Kidney (tissue), 14 donors: ENCODE data around the gene TCP10L. TPM values are rescaled to one million over a fixed set of nuclear protein-coding genes. Genes with fewer than 3 reads are reported as not detected.

Source experiments
- DNase-seq, 5 donors: peaks; one replicate each; pipeline ENCODE4 v3.0.0-alpha.2; 2013 to 2020
- FAIRE-seq: peaks from 2 replicates; lab custom pipeline; 2012; peaks lifted over from hg19 to GRCh38; lab: Jason Lieb, UNC
- H3K27ac ChIP-seq, 2 donors: one replicate each; pipeline ENCODE4 v1.7.0; 2013; ENCODE audit warnings: low read depth in 2 of 2, low read length in 2 of 2, inconsistent platforms in 1 of 2
- H3K27me3 ChIP-seq: one replicate; pipeline ENCODE4 v1.7.1; 2013; ENCODE audit warnings: low read length, inconsistent platforms; ENCODE audit not compliant: control insufficient read depth, insufficient read depth
- H3K36me3 ChIP-seq, 3 donors: one replicate each; pipeline versions ENCODE4 v1.7.0 to v1.7.1; 2013; ENCODE audit warnings: low read length in 3 of 3, control low read depth in 1 of 3, inconsistent platforms in 1 of 3; ENCODE audit not compliant: insufficient read depth in 3 of 3, control insufficient read depth in 2 of 3
- H3K4me1 ChIP-seq, 3 donors: one replicate each; pipeline versions ENCODE4 v1.7.0 to v1.7.1; 2013; ENCODE audit warnings: low read length in 3 of 3, inconsistent platforms in 1 of 3, low read depth in 1 of 3; ENCODE audit not compliant: control insufficient read depth in 2 of 3, insufficient read depth in 2 of 3
- H3K4me3 ChIP-seq, 3 donors: one replicate each; pipeline versions ENCODE4 v1.7.0 to v1.8.1; 2013; ENCODE audit warnings: low read length in 3 of 3, control low read depth in 1 of 3, inconsistent platforms in 1 of 3
- H3K9ac ChIP-seq, 3 donors: one replicate each; pipeline versions ENCODE4 v1.7.0 to v1.7.1; 2013; ENCODE audit warnings: low read length in 3 of 3, control low read depth in 1 of 3, inconsistent platforms in 1 of 3
- H3K9me3 ChIP-seq, 3 donors: one replicate each; pipeline versions ENCODE4 v1.7.0 to v1.7.1; 2013; ENCODE audit warnings: low read length in 3 of 3, control low read depth in 1 of 3, inconsistent platforms in 1 of 3; ENCODE audit not compliant: control insufficient read depth in 2 of 3, insufficient read depth in 1 of 3
- intact Hi-C: fragments of 100-400 bp; cut with DNase I; formaldehyde crosslinking; loops from one replicate; pipeline ENCODE4 v1.11.1; 2022
- polyA plus RNA-seq: library from polyadenylated mRNA; stranded (reverse); fragments of 350-450 nt; fragmentation: Illumina TruSeq; extraction: RNeasy Lipid Tissue Mini Kit (QIAGEN cat#74804); gene quantifications from one replicate; pipeline ENCODE4 v1.2.3, GENCODE V29; 2014; ENCODE audit warnings: low read depth, low replicate concordance; ENCODE audit not compliant: insufficient read depth
- total RNA-seq: library from RNA; stranded (reverse); fragmentation: NEBNext Ultra II Directional; extraction: Animal tissue kit (Norgen Biotek cat#: 25700); gene quantifications from one replicate; pipeline ENCODE4 v1.2.1, GENCODE V29; 2021
- TF ChIP-seq, protein P1 (sequence below): IDR thresholded peaks from 3 replicates; pipeline ENCODE4 v1.5.1; 2012; ENCODE audit warnings: mild to moderate bottlenecking, moderate library complexity, borderline replicate concordance; ENCODE audit not compliant: insufficient read depth; ENCODE audit errors: extremely low read depth
- donor health status: control.
- donor health status: control.
- donor health status: control.
- donor health status: control.
- donor health status: control.
- donor health status: DM: yes; HTN: yes; CAD: no.
- donor health status: Normal renal cell carcinoma (clear cell type).

The TCP10L gene
- total and polyA plus RNA-seq, 2 donors from 2014 or later, result 2.2 to 5.2 TPM

DNA sequence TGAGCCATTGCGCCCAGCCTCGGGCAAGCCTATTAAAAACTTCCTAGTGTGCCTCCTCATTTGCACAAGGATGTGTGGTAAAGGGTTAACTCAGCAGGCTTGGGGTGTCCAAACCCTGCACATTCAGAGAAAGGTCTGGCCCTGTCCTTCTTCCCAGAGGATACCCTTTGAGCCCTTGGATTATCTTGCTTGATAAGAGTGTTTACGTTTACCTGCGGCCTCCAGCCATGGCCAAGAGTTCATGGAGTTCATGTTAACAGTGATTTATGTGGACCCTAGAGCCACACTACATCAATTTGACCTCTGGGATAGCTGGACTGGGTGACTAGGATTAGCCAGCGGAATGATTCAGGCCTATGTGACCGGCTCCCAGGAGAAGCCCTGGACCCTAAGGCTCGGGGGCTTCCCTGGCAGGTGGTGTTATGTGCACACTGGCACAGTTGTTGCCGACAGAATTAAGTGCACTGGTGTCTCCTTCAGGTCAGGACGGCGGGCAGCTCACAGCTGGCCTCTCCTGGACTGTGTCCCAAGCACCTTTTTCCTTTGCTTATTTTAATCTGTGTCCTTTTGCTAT is 7.7 kb upstream of the TCP10L start:
- H3K4me1 ChIP-seq, result no peaks in the 10 kb centered on the region
- intact Hi-C loops, result loop anchor here (10.0 kb wide), 1 partner anchor 188 kb away; no protein-coding TSS in a partner anchor
- no peaks in the 10 kb centered on the region for H3K9me3 ChIP-seq
- FAIRE-seq (no peak), DNase-seq (no peak)
- no peaks in the 10 kb centered on the region for H3K36me3 ChIP-seq
- H3K27me3 ChIP-seq, result no peaks in the 10 kb centered on the region
- no peak overlapping the region for H3K4me3 ChIP-seq
- TF ChIP-seq, protein P1, sequence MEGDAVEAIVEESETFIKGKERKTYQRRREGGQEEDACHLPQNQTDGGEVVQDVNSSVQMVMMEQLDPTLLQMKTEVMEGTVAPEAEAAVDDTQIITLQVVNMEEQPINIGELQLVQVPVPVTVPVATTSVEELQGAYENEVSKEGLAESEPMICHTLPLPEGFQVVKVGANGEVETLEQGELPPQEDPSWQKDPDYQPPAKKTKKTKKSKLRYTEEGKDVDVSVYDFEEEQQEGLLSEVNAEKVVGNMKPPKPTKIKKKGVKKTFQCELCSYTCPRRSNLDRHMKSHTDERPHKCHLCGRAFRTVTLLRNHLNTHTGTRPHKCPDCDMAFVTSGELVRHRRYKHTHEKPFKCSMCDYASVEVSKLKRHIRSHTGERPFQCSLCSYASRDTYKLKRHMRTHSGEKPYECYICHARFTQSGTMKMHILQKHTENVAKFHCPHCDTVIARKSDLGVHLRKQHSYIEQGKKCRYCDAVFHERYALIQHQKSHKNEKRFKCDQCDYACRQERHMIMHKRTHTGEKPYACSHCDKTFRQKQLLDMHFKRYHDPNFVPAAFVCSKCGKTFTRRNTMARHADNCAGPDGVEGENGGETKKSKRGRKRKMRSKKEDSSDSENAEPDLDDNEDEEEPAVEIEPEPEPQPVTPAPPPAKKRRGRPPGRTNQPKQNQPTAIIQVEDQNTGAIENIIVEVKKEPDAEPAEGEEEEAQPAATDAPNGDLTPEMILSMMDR, result no peak
- H3K9ac ChIP-seq, result no peak overlapping the region
- no peak overlapping the region for H3K27ac ChIP-seq

DNA sequence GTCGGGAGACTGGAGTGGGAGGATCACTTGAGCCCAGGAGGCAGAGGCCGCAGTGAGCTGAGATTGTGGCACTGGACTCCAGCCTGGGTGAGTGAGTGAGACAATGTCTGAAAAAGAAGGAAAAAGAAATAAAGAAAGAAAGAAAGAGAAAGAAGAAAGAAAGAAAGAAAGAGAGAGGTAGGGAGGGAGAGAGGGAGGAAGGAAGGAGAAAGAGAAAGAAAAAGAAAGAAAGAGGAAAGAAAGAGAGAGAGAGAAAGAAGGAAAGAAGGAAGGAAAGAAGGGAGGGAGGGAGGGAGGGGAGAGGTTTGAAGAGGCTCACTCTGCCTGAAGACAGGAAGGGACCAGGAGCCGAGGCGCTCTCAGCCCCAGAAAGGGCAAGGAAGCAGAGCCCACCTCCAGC is 4.8 kb upstream of the TCP10L start:
- FAIRE-seq, result no peak
- intact Hi-C loops, result loop anchor here (10.0 kb wide), 1 partner anchor 185 kb away; no protein-coding TSS in a partner anchor
- no peaks in the 10 kb centered on the region for H3K9me3 ChIP-seq
- no peak for DNase-seq
- H3K4me1 ChIP-seq, result no peaks in the 10 kb centered on the region
- H3K4me3 ChIP-seq, result no peak overlapping the region
- no peak overlapping the region for H3K27ac ChIP-seq
- H3K27me3 ChIP-seq, result no peaks in the 10 kb centered on the region
- no peak overlapping the region for H3K9ac ChIP-seq
- H3K36me3 ChIP-seq, result no peaks in the 10 kb centered on the region
- TF ChIP-seq, protein P1, result no peak

DNA sequence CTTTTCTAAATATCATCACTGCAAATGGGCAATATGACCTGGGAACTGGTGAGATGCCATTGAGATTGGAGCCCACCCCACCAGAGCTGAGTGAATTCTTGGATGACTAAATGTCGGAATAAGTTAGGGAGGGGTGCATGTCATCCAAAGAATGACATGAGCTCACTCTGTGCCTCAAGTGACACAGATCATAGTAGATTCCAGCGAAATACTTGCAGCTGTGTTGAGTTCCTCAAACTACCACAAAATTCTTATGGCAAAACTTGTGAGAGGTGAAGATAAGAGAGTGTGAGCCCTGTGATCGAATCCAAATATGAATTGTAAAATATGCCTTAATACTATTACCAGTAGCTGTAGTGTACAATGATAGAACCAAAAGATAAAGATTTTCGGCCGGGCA is 2.3 kb upstream of the TCP10L start:
- TF ChIP-seq, protein P1, result no peak

DNA sequence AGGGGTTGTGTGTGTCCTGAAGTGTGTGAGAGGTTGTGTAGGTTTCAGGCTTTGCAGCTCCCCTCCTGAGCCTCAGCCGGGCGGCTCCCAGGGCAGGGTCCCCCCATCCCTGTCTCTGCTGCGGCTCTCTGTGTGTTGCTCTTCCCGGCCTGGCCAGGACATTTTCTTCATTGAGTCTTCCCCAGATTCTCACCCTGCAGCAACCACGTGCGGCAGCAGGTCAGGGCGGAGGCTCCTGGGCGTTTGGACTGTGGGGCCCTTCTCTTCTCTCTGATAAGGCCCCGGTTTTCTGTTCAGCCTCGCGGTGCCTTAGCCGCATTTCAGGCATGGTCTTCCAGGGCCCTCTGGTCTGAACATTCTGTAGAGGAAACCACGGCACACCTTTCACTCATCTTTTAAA is 1.8 kb upstream of the TCP10L start:
- H3K4me3 ChIP-seq, result no peak overlapping the region
- TF ChIP-seq, protein P1, result no peak
- H3K27ac ChIP-seq, result no peak overlapping the region
- no peak overlapping the region for H3K9ac ChIP-seq
- H3K4me1 ChIP-seq, result no peaks in the 10 kb centered on the region
- no peaks in the 10 kb centered on the region for H3K9me3 ChIP-seq
- no peak for DNase-seq
- H3K27me3 ChIP-seq, result no peaks in the 10 kb centered on the region
- intact Hi-C loops, result no loop called here
- no peak for FAIRE-seq
- no peaks in the 10 kb centered on the region for H3K36me3 ChIP-seq

More for the DNA sequence above, 2.3 kb upstream of the TCP10L start:
- H3K27ac ChIP-seq, result no peak overlapping the region
- no peaks in the 10 kb centered on the region for H3K4me1 ChIP-seq
- H3K36me3 ChIP-seq, result no peaks in the 10 kb centered on the region
- H3K9ac ChIP-seq, result no peak overlapping the region
- no peak overlapping the region for H3K4me3 ChIP-seq
- no peaks in the 10 kb centered on the region for H3K27me3 ChIP-seq
- no peaks in the 10 kb centered on the region for H3K9me3 ChIP-seq
- intact Hi-C loops, result no loop called here
- no peak for FAIRE-seq
- no peak for DNase-seq
